ENCODE results near the gene REPS1.

DNA sequence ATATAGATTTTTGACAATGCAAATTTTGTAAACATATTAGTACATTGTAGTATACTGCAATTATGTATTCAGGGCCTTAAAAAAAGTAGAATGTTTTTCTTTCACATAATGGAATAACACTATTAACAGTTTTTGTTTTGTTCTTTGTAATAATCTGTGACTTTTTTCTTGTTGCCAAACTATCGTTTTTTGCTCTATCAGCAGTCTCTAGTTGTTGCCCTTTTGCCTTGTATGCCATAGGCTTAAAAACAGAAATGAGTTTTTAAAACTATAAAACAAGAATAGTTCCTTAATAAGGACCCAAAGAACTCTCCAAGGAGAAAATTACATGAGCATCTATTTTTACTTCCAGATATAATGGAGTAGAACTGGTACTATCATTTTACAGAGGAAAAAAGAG, 29.5 kb downstream of the REPS1 start:
- TF ChIP-seq CTCF (IDR thresholded peaks at IDR 0.05) (no peak), REST (IDR thresholded peaks at IDR 0.05; ENCODE audit: insufficient read depth in 1 of 2, low read depth in 2 of 2, low read length in 1 of 2) (no peak), POLR2AphosphoS5 (IDR thresholded peaks at IDR 0.05; ENCODE audit: low read depth, low read length) (no peak), TCF7L2 (IDR thresholded peaks at IDR 0.05; ENCODE audit: low read depth, low read length) (no peak), SIN3A (IDR thresholded peaks at IDR 0.05; ENCODE audit: borderline replicate concordance, insufficient read depth, low read depth, low read length) (no peak)

Measured in Panc1 (cell line).